Activated CD4-positive, alpha-beta memory T cell treated with anti-CD3 and anti-CD28 coated beads for 36 hours (primary cell): ENCODE data around the gene TRIP11. TPM values are rescaled to one million over a fixed set of nuclear protein-coding genes. Genes with fewer than 3 reads are reported as not detected.

Source experiments
- CTCF ChIA-PET: fragments of 350-600 bp; sonication (Branson Sonifier 250); formaldehyde crosslinking; loops from one replicate; lab custom pipeline; 2021; ENCODE audit warnings: antibody characterized with exemption, inconsistent platforms; lab: Charles Lee
- POLR2A ChIA-PET: fragments of 350-600 bp; sonication (Branson Sonifier 250); formaldehyde crosslinking; loops from one replicate; lab custom pipeline; 2021; ENCODE audit warnings: antibody characterized with exemption; lab: Charles Lee
- DNase-seq: peaks from one replicate; pipeline ENCODE4 v3.0.0-alpha.2; 2020
- H3K27ac Mint-ChIP-seq: one replicate; pipeline ENCODE4 v1.8.0; 2021; ENCODE audit warnings: mixed read lengths
- H3K27me3 Mint-ChIP-seq: one replicate; pipeline ENCODE4 v1.8.0; 2021; ENCODE audit warnings: mixed read lengths
- H3K36me3 Mint-ChIP-seq: one replicate; pipeline ENCODE4 v1.8.0; 2021; ENCODE audit warnings: mixed read lengths
- H3K4me1 Mint-ChIP-seq: one replicate; pipeline ENCODE4 v1.8.0; 2021; ENCODE audit warnings: low read depth, mixed read lengths
- H3K4me3 Mint-ChIP-seq: one replicate; pipeline ENCODE4 v1.8.0; 2021; ENCODE audit warnings: mild to moderate bottlenecking, mixed read lengths
- H3K9me3 Mint-ChIP-seq: one replicate; pipeline ENCODE4 v1.8.0; 2021; ENCODE audit warnings: mixed read lengths
- intact Hi-C: fragments of 100-400 bp; cut with micrococcal nuclease; formaldehyde crosslinking; loops from one replicate; pipeline ENCODE4 v1.15.1; 2023
- total RNA-seq, 2 experiments: library from RNA; stranded (reverse); gene quantifications; one replicate each; pipeline ENCODE4 v1.2.3, GENCODE V29; 2021

TRIP11 gene
- total RNA-seq, 2 experiments from 2014 or later = 35.9 to 37.0 TPM

GRCh38 chr14:91953170-91953985 lies 86.5 kb downstream of the TRIP11 start:
- Mint-ChIP-seq H3K9me3 (no peaks in the 10 kb centered on the region), H3K27me3 (peaks cover 4% of the 10 kb centered on the region), H3K4me3 (no peak overlapping the region), H3K4me1 (no peaks in the 10 kb centered on the region), H3K27ac (no peak overlapping the region), H3K36me3 (no peaks in the 10 kb centered on the region)
- ChIA-PET CTCF (no interaction called here), POLR2A (no interaction called here)
- no peak for DNase-seq
- intact Hi-C loops = no loop called here

- no peaks in the 10 kb centered on the region for H3K36me3 Mint-ChIP-seq
- ChIA-PET CTCF (interaction anchor here (0.9 kb wide), 1 partner anchor 49 kb away, joined by 5 read pairs; no protein-coding TSS in a partner anchor), POLR2A (interaction anchor here (0.5 kb wide), 1 partner anchor 1195 kb away, joined by 5 read pairs; no protein-coding TSS in a partner anchor)
- H3K4me3 Mint-ChIP-seq = peak within 1 kb of the TSS; percentile 70
- H3K27me3 Mint-ChIP-seq = peaks cover 27% of the 10 kb centered on the region
- H3K9me3 Mint-ChIP-seq = no peaks in the 10 kb centered on the region
- H3K27ac Mint-ChIP-seq = no peak within 1 kb of the TSS
- intact Hi-C loops = loop anchor here (5.0 kb wide), 1 partner anchor 50 kb away; no protein-coding TSS in a partner anchor
- peaks cover 13% of the 10 kb centered on the region for H3K4me1 Mint-ChIP-seq
- peak; percentile 46 for DNase-seq
Observed at GRCh38 chr14:91947475-91948184, 92.2 kb downstream of the TRIP11 start, which contains the start of gene FBLN5. FBLN5 (minus strand) TSS chr14:91947694; CDS start chr14:91947229, 465 bp downstream.

- Mint-ChIP-seq H3K27ac (no peak overlapping the region), H3K27me3 (peaks cover 27% of the 10 kb centered on the region), H3K36me3 (no peaks in the 10 kb centered on the region), H3K9me3 (no peaks in the 10 kb centered on the region), H3K4me3 (peak overlapping the region; percentile 70), H3K4me1 (peaks cover 13% of the 10 kb centered on the region)
- intact Hi-C loops = loop anchor here (5.0 kb wide), 1 partner anchor 50 kb away; no protein-coding TSS in a partner anchor
- CTCF ChIA-PET = interaction anchor here (0.6 to 1.2 kb wide), 5 partner anchors 35 to 160 kb away, joined by 3 to 5 read pairs (median 4); partner anchors contain the start of gene ATXN3
- POLR2A ChIA-PET = interaction anchor here (1.4 kb wide), 1 partner anchor 14 kb away, joined by 7 read pairs; no protein-coding TSS in a partner anchor
- DNase-seq = no peak
Observed at GRCh38 chr14:91946622-91947474, 93.0 kb downstream of the TRIP11 start.

- intact Hi-C loops = loop anchor here (5.0 kb wide), 1 partner anchor 51 kb away; no protein-coding TSS in a partner anchor
- DNase-seq = no peak
- H3K4me3 Mint-ChIP-seq = no peak overlapping the region
- H3K27me3 Mint-ChIP-seq = peaks cover 30% of the 10 kb centered on the region
- ChIA-PET POLR2A (interaction anchor here (1.4 kb wide), 1 partner anchor 15 kb away, joined by 7 read pairs; no protein-coding TSS in a partner anchor), CTCF (interaction anchor here (0.6 to 1.2 kb wide), 4 partner anchors 35 to 161 kb away, joined by 3 to 5 read pairs (median 4); partner anchors contain the start of gene ATXN3)
- H3K9me3 Mint-ChIP-seq = no peaks in the 10 kb centered on the region
- H3K27ac Mint-ChIP-seq = no peak overlapping the region
- H3K36me3 Mint-ChIP-seq = no peaks in the 10 kb centered on the region
- H3K4me1 Mint-ChIP-seq = peaks cover 13% of the 10 kb centered on the region
Observed at GRCh38 chr14:91945751-91946621, 93.9 kb downstream of the TRIP11 start.

GRCh38 chr14:91942946-91943345 lies 96.9 kb downstream of the TRIP11 start:
- ChIA-PET POLR2A (no interaction called here), CTCF (interaction anchor here (0.7 kb wide), 1 partner anchor 119 kb away, joined by 3 read pairs; no protein-coding TSS in a partner anchor)
- Mint-ChIP-seq H3K4me1 (peaks cover 10% of the 10 kb centered on the region), H3K9me3 (no peaks in the 10 kb centered on the region), H3K27ac (no peak overlapping the region), H3K36me3 (no peaks in the 10 kb centered on the region), H3K27me3 (peaks cover 25% of the 10 kb centered on the region), H3K4me3 (no peak overlapping the region)
- intact Hi-C loops = no loop called here
- no peak for DNase-seq

- DNase-seq = no peak
- peaks cover 24% of the 10 kb centered on the region for H3K27me3 Mint-ChIP-seq
- no peaks in the 10 kb centered on the region for H3K36me3 Mint-ChIP-seq
- H3K4me1 Mint-ChIP-seq = peaks cover 10% of the 10 kb centered on the region
- intact Hi-C loops = no loop called here
- H3K27ac Mint-ChIP-seq = no peak overlapping the region
- H3K4me3 Mint-ChIP-seq = no peak overlapping the region
- CTCF ChIA-PET = no interaction called here
- no peaks in the 10 kb centered on the region for H3K9me3 Mint-ChIP-seq
- POLR2A ChIA-PET = no interaction called here
Observed at GRCh38 chr14:91942128-91942527, 97.7 kb downstream of the TRIP11 start.

- Mint-ChIP-seq H3K9me3 (no peaks in the 10 kb centered on the region), H3K4me1 (peaks cover 3% of the 10 kb centered on the region), H3K36me3 (no peaks in the 10 kb centered on the region), H3K27ac (no peak overlapping the region), H3K27me3 (peaks cover 15% of the 10 kb centered on the region), H3K4me3 (no peak overlapping the region)
- ChIA-PET POLR2A (no interaction called here), CTCF (no interaction called here)
- intact Hi-C loops = no loop called here
- no peak for DNase-seq
Observed at GRCh38 chr14:91940209-91940608, 99.7 kb downstream of the TRIP11 start.

- intact Hi-C loops = no loop called here
- Mint-ChIP-seq H3K9me3 (no peaks in the 10 kb centered on the region), H3K4me3 (no peak overlapping the region), H3K36me3 (no peaks in the 10 kb centered on the region), H3K4me1 (no peaks in the 10 kb centered on the region), H3K27ac (no peak overlapping the region), H3K27me3 (no peaks in the 10 kb centered on the region)
- no peak for DNase-seq
- ChIA-PET CTCF (interaction anchor here (0.7 kb wide), 1 partner anchor 24 kb away, joined by 3 read pairs; no protein-coding TSS in a partner anchor), POLR2A (no interaction called here)
Observed at GRCh38 chr14:91935586-91935985, 104.3 kb downstream of the TRIP11 start.

- POLR2A ChIA-PET = interaction anchor here (0.6 kb wide), 1 partner anchor 14 kb away, joined by 3 read pairs; no protein-coding TSS in a partner anchor
- intact Hi-C loops = no loop called here
- DNase-seq = no peak
- Mint-ChIP-seq H3K36me3 (no peaks in the 10 kb centered on the region), H3K9me3 (no peaks in the 10 kb centered on the region), H3K4me3 (no peak overlapping the region), H3K4me1 (no peaks in the 10 kb centered on the region), H3K27ac (no peak overlapping the region), H3K27me3 (no peaks in the 10 kb centered on the region)
- CTCF ChIA-PET = no interaction called here
Observed at GRCh38 chr14:91934554-91935285, 105.1 kb downstream of the TRIP11 start.

GRCh38 chr14:91931478-91932088 lies 108.3 kb downstream of the TRIP11 start:
- intact Hi-C loops = no loop called here
- Mint-ChIP-seq H3K4me1 (no peaks in the 10 kb centered on the region), H3K27me3 (no peaks in the 10 kb centered on the region), H3K36me3 (no peaks in the 10 kb centered on the region), H3K9me3 (no peaks in the 10 kb centered on the region), H3K27ac (no peak overlapping the region), H3K4me3 (no peak overlapping the region)
- ChIA-PET POLR2A (no interaction called here), CTCF (no interaction called here)
- DNase-seq = no peak
